ENCODE results near the gene PDSS2. TPM values are rescaled to one million over a fixed set of nuclear protein-coding genes. Genes with fewer than 3 reads are reported as not detected.

The PDSS2 gene
- total and polyA plus RNA-seq, 8 donors, result 2.7 to 10.1 (median 6.2) TPM

- H3K27ac ChIP-seq, result peak overlapping the region in 1 of 4 donors; percentile 92
Measured at GRCh38 chr6:107116931-107117330, 342.4 kb downstream of the PDSS2 start.

GRCh38 chr6:107116328-107116892, 343.0 kb downstream of the PDSS2 start:
- no peaks in the 10 kb centered on the region for H3K36me3 ChIP-seq
- DNase-seq, result peak in 5 of 6 donors; percentile 45 to 72 (median 54)
- H3K9me3 ChIP-seq, result no peaks in the 10 kb centered on the region
- H3K27ac ChIP-seq, result peak overlapping the region; percentile 78 to 93 (median 90)
- no peaks in the 10 kb centered on the region for H3K27me3 ChIP-seq
- WGBS, 2 donors, result 1 to 2% methylated on average over 15 of the region's 15 CpGs
- H3K4me3 ChIP-seq, result peak overlapping the region; percentile 53 to 75 (median 64)
- ATAC-seq, result peak; percentile 55 to 79 (median 68)
- intact Hi-C loops (cut with DNase I), result no loop called here
- peaks cover 0 to 7% (median 7%) of the 10 kb centered on the region in 3 donors for H3K4me1 ChIP-seq
- TF ChIP-seq CTCF (IDR thresholded peaks at IDR 0.05), result no peak
- FAIRE-seq, result no peak

More at GRCh38 chr6:107116931-107117330, 342.4 kb downstream of the PDSS2 start:
- DNase-seq (no peak), FAIRE-seq (no peak), ATAC-seq (no peak)
- intact Hi-C loops (cut with DNase I), result no loop called here
- Histone ChIP-seq H3K27me3 (no peaks in the 10 kb centered on the region), H3K4me1 (peaks cover 0 to 7% (median 7%) of the 10 kb centered on the region in 3 donors), H3K36me3 (no peaks in the 10 kb centered on the region), H3K9me3 (no peaks in the 10 kb centered on the region), H3K4me3 (peak overlapping the region in 3 of 4 donors; percentile 61 to 75 (median 66))
- TF ChIP-seq CTCF (IDR thresholded peaks at IDR 0.05), result no peak
- WGBS, 2 donors, result 15 to 18% methylated on average over 7 of the region's 7 CpGs

- Histone ChIP-seq H3K27me3 (no peaks in the 10 kb centered on the region), H3K4me1 (peaks cover 0 to 7% (median 7%) of the 10 kb centered on the region in 3 donors), H3K9me3 (no peaks in the 10 kb centered on the region), H3K27ac (peak overlapping the region; percentile 78 to 93 (median 90)), H3K4me3 (peak overlapping the region; percentile 53 to 75 (median 64)), H3K36me3 (no peaks in the 10 kb centered on the region)
- intact Hi-C loops (cut with DNase I), result no loop called here
- FAIRE-seq, result no peak
- WGBS, 2 donors, result 0% methylated on average over 45 of the region's 45 CpGs
- no peak for TF ChIP-seq CTCF (IDR thresholded peaks at IDR 0.05)
- DNase-seq, result peak; percentile 54 to 82 (median 64)
- ATAC-seq, result peak; percentile 39 to 70 (median 66)
Measured at GRCh38 chr6:107115695-107116327, 343.6 kb downstream of the PDSS2 start.

- TF ChIP-seq CTCF (IDR thresholded peaks at IDR 0.05), result no peak
- Histone ChIP-seq H3K36me3 (no peaks in the 10 kb centered on the region), H3K4me1 (peaks cover 0 to 7% (median 7%) of the 10 kb centered on the region in 3 donors), H3K4me3 (peak within 1 kb of the TSS; percentile 53 to 75 (median 64)), H3K27ac (peak within 1 kb of the TSS; percentile 78 to 93 (median 90)), H3K9me3 (no peaks in the 10 kb centered on the region), H3K27me3 (no peaks in the 10 kb centered on the region)
- 1% methylated on average over 25 to 109 of the region's 109 CpGs for WGBS, 2 donors
- ATAC-seq (peak; percentile 12 to 37 (median 13)), FAIRE-seq (no peak), DNase-seq (peak; percentile 35 to 77 (median 52))
- intact Hi-C loops (cut with DNase I), result no loop called here
Measured at GRCh38 chr6:107114926-107115694, 344.3 kb downstream of the PDSS2 start, which contains the start of gene BEND3. Gene BEND3 (minus strand): TSS chr6:107115515. CDS start chr6:107099285, 16,230 bp downstream.
